HepG2 (cell line): ENCODE measurements around the gene VILL. TPM values are rescaled to one million over a fixed set of nuclear protein-coding genes. Genes with fewer than 3 reads are reported as not detected.

Source experiments
- ATAC-seq: fragments of 200-7000 bp; cut with Tn5 transposase; 3 replicates; pipeline ENCODE4 v1.9.1; 2020; ENCODE audit warnings: mild to moderate bottlenecking, moderate library complexity
- BruUV-seq: library from RNA; stranded (reverse); fragments of 400-500 nt; replicated peaks from 2 replicates; lab custom pipeline; 2021; lab: Mats Ljungman, UMichigan
- CTCF ChIA-PET: fragments of 300-600 bp; formaldehyde crosslinking; extraction: SDS; loops from one replicate; lab custom pipeline; 2021; ENCODE audit warnings: low total read pairs, inconsistent platforms, low intra/inter-chr PET ratio; lab: Yijun Ruan, JAX
- POLR2A ChIA-PET: fragments of 350-600 bp; sonication (Branson Sonifier 250); formaldehyde crosslinking; loops from one replicate; lab custom pipeline; 2020; ENCODE audit warnings: antibody characterized with exemption, inconsistent platforms; lab: Yijun Ruan, JAX
- DNase-seq: peaks from one replicate; pipeline ENCODE4 v3.0.0-alpha.2; 2015; ENCODE audit warnings: low spot score
- FAIRE-seq: peaks from 3 replicates; lab custom pipeline; 2011; peaks lifted over from hg19 to GRCh38; lab: Jason Lieb, UNC
- H2AFZ ChIP-seq: one replicate; pipeline ENCODE4 v1.6.1; 2011; ENCODE audit warnings: low read length, inconsistent platforms
- H3K27ac ChIP-seq: fragments of 300-600 bp; 3 replicates; pipeline ENCODE4 v1.8.0; 2011; ENCODE audit warnings: mixed run types, mild to moderate bottlenecking, mixed read lengths, low read length, inconsistent platforms; ENCODE audit not compliant: insufficient read depth; ENCODE audit errors: extremely low read length
- H3K27me3 ChIP-seq, 2 experiments: fragments of 200-600 bp in 1 of 2; 2 replicates in 1 of 2; 3 replicates in 1 of 2; pipeline versions ENCODE4 v1.6.0 to v1.8.0; 2011; ENCODE audit warnings: low read length in 2 of 2, mild to moderate bottlenecking in 2 of 2, moderate library complexity in 2 of 2, inconsistent platforms in 1 of 2; ENCODE audit not compliant: insufficient read depth in 2 of 2, control insufficient read depth in 1 of 2
- H3K36me3 ChIP-seq, 2 experiments: fragments of 200-600 bp in 1 of 2; replicated peaks in 1 of 2; 2 replicates in 1 of 2; 3 replicates in 1 of 2; pipeline versions ENCODE4 v1.5.1 to v1.8.0; 2011; ENCODE audit warnings: low read length in 2 of 2, inconsistent platforms in 1 of 2; ENCODE audit not compliant: insufficient read depth in 2 of 2, control insufficient read depth in 1 of 2
- H3K4me1 ChIP-seq: 2 replicates; pipeline ENCODE4 v1.5.1; 2012; ENCODE audit warnings: low read length, inconsistent platforms; ENCODE audit not compliant: insufficient read depth
- H3K4me2 ChIP-seq: 2 replicates; pipeline ENCODE4 v1.6.0; 2011; ENCODE audit warnings: low read depth, low read length, inconsistent platforms
- H3K4me3 ChIP-seq, 3 experiments: fragments of 200-600 bp in 1 of 3; sonication (generic), shearing (Covaris generic) in 1 of 3; replicated peaks in 1 of 3; 2 replicates each; pipeline ENCODE4 v1.5.1; 2011 to 2016; ENCODE audit warnings: low read length in 3 of 3, inconsistent platforms in 2 of 3, low read depth in 2 of 3, mild to moderate bottlenecking in 2 of 3, control low read depth in 1 of 3, mixed read lengths in 1 of 3; ENCODE audit not compliant: insufficient read depth in 1 of 3
- H3K79me2 ChIP-seq: one replicate; pipeline ENCODE4 v1.6.1; 2011; ENCODE audit warnings: low read length, inconsistent platforms; ENCODE audit not compliant: insufficient read depth
- H3K9ac ChIP-seq: 2 replicates; pipeline ENCODE4 v1.6.0; 2011; ENCODE audit warnings: mild to moderate bottlenecking, low read depth, low read length, inconsistent platforms; ENCODE audit not compliant: insufficient read depth
- H3K9me3 ChIP-seq: 2 replicates; pipeline ENCODE4 v1.5.1; 2012; ENCODE audit warnings: mild to moderate bottlenecking, low read length
- H4K20me1 ChIP-seq: 2 replicates; pipeline ENCODE4 v1.6.0; 2011; ENCODE audit warnings: inconsistent platforms, mild to moderate bottlenecking, low read length, moderate library complexity; ENCODE audit not compliant: insufficient read depth
- NRL ChIP-seq: sonication (generic); formaldehyde crosslinking; IDR thresholded peaks from 2 replicates; pipeline ENCODE4 v1.5.0; 2020; ENCODE audit warnings: missing genetic modification reagents, mild to moderate bottlenecking, moderate library complexity, borderline replicate concordance
- SRF ChIP-seq: IDR thresholded peaks from 2 replicates; pipeline ENCODE4 v1.6.1; 2011; ENCODE audit warnings: mild to moderate bottlenecking, low read depth, low read length, moderate library complexity
- STAG1 ChIP-seq: sonication (generic); formaldehyde crosslinking; IDR thresholded peaks from 2 replicates; pipeline ENCODE4 v1.4.0; 2020; ENCODE audit warnings: missing genetic modification reagents
- TOPORS ChIP-seq: sonication (generic); formaldehyde crosslinking; IDR thresholded peaks from 2 replicates; pipeline ENCODE4 v1.8.0; 2023; ENCODE audit warnings: mild to moderate bottlenecking, missing genetic modification reagents
- UBTF ChIP-seq: sonication (generic); formaldehyde crosslinking; IDR thresholded peaks from 2 replicates; pipeline ENCODE4 v1.4.0; 2020; ENCODE audit warnings: mild to moderate bottlenecking, missing genetic modification reagents
- WGBS: methylation state at CpG from one replicate; pipeline ENCODE4 v1.1.6; 2017; ENCODE audit warnings: low lambda C conversion rate; 5-methylcytosine and 5-hydroxymethylcytosine counted together
- in situ Hi-C: cut with HindIII; loops from 2 replicates; pipeline ENCODE4 v1.10.0; 2017; ENCODE audit warnings: low pct_unique_long_range_greater_than_20kb; ENCODE audit not compliant: extremely low pct_ligation_motif_present
- intact Hi-C: fragments of 100-400 bp; cut with micrococcal nuclease; formaldehyde crosslinking; loops from one replicate; pipeline ENCODE4 v1.10.0; 2022; ENCODE audit not compliant: unreplicated experiment
- polyA plus RNA-seq, 8 experiments: library from polyadenylated mRNA; depleted of rRNA in 3 of 8; stranded (reverse) in 7 of 8; unstranded in 1 of 8; fragments of >200 nt; fragmentation: Illumina TruSeq in 4 of 8; extraction: Trizol in 4 of 8; gene quantifications; 2 replicates each; pipeline versions ENCODE4 v1.2.1 to v1.2.3, GENCODE V29; 2011 to 2016; ENCODE audit warnings: low read depth in 4 of 8, missing spikeins in 1 of 8, mixed read lengths in 1 of 8; ENCODE audit not compliant: insufficient read depth in 1 of 8
- total RNA-seq, 5 experiments: library from RNA; depleted of rRNA; stranded (reverse); fragments of >200 nt; fragmentation: Illumina TruSeq; extraction: Trizol; gene quantifications; 2 replicates each; pipeline ENCODE4 v1.2.3, GENCODE V29; 2016; ENCODE audit warnings: low read depth in 1 of 5
- TF ChIP-seq, protein P1 (sequence below): sonication (generic); formaldehyde crosslinking; IDR thresholded peaks from 2 replicates; pipeline ENCODE4 v1.5.0; 2020; ENCODE audit warnings: mild to moderate bottlenecking, missing genetic modification reagents, moderate library complexity
- TF ChIP-seq, protein P2 (sequence below): sonication (generic); formaldehyde crosslinking; IDR thresholded peaks from 2 replicates; pipeline ENCODE4 v1.5.0; 2020; ENCODE audit warnings: missing genetic modification reagents
- TF ChIP-seq, protein P3 (sequence below): sonication (generic); formaldehyde crosslinking; IDR thresholded peaks from 2 replicates; pipeline ENCODE4 v1.5.0; 2020; ENCODE audit warnings: mild to moderate bottlenecking, missing genetic modification reagents

The VILL gene
- total and polyA plus RNA-seq, 2 of the 13 experiments (the other 11 are each of a cell fraction or from before 2014, with no cell fraction given) = 3.2 to 5.3 TPM

DNA sequence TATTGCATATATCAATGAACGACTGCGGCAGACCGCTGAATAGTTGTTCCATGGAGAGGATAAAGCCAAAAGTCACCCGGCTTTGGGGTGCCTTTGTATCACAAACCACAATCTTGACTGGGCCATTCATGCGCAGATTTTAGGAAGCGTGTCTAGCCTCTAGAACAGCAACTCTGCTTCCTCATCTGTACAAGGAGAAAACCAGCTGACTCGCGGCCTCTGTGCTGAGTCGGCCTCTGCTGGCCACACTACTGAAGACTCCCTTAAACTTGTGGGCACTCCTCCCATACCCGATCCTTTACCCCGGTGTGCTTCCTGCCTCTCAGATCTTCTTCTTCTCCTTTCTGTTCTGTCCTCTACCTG, 49.3 kb downstream of the VILL start:
- 52% methylated on average over 11 of the region's 11 CpGs for WGBS
- intact Hi-C loops = no loop called here

More for the DNA sequence above, 49.3 kb downstream of the VILL start:
- Histone ChIP-seq H3K4me2 (no peak overlapping the region), H3K36me3 (no peaks in the 10 kb centered on the region), H3K27ac (no peak overlapping the region), H3K4me3 (no peak overlapping the region), H3K79me2 (no peaks in the 10 kb centered on the region), H2AFZ (no peak overlapping the region), H3K9ac (no peak overlapping the region), H3K4me1 (no peaks in the 10 kb centered on the region), H3K27me3 (peaks cover 3 to 26% of the 10 kb centered on the region in 2 experiments; a peak in 3 of 5 replicates), H3K9me3 (no peaks in the 10 kb centered on the region), H4K20me1 (no peaks in the 10 kb centered on the region)
- TF ChIP-seq, protein P1, sequence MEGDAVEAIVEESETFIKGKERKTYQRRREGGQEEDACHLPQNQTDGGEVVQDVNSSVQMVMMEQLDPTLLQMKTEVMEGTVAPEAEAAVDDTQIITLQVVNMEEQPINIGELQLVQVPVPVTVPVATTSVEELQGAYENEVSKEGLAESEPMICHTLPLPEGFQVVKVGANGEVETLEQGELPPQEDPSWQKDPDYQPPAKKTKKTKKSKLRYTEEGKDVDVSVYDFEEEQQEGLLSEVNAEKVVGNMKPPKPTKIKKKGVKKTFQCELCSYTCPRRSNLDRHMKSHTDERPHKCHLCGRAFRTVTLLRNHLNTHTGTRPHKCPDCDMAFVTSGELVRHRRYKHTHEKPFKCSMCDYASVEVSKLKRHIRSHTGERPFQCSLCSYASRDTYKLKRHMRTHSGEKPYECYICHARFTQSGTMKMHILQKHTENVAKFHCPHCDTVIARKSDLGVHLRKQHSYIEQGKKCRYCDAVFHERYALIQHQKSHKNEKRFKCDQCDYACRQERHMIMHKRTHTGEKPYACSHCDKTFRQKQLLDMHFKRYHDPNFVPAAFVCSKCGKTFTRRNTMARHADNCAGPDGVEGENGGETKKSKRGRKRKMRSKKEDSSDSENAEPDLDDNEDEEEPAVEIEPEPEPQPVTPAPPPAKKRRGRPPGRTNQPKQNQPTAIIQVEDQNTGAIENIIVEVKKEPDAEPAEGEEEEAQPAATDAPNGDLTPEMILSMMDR = peak; percentile 43
- TF ChIP-seq UBTF (CRISPR knock-in tag) (no peak), STAG1 (CRISPR knock-in tag) (peak; percentile 39), NRL (CRISPR knock-in tag) (no peak), TOPORS (CRISPR knock-in tag) (no peak), SRF (no peak)
- TF ChIP-seq, protein P2, sequence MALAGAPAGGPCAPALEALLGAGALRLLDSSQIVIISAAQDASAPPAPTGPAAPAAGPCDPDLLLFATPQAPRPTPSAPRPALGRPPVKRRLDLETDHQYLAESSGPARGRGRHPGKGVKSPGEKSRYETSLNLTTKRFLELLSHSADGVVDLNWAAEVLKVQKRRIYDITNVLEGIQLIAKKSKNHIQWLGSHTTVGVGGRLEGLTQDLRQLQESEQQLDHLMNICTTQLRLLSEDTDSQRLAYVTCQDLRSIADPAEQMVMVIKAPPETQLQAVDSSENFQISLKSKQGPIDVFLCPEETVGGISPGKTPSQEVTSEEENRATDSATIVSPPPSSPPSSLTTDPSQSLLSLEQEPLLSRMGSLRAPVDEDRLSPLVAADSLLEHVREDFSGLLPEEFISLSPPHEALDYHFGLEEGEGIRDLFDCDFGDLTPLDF = no peak
- TF ChIP-seq, protein P3, sequence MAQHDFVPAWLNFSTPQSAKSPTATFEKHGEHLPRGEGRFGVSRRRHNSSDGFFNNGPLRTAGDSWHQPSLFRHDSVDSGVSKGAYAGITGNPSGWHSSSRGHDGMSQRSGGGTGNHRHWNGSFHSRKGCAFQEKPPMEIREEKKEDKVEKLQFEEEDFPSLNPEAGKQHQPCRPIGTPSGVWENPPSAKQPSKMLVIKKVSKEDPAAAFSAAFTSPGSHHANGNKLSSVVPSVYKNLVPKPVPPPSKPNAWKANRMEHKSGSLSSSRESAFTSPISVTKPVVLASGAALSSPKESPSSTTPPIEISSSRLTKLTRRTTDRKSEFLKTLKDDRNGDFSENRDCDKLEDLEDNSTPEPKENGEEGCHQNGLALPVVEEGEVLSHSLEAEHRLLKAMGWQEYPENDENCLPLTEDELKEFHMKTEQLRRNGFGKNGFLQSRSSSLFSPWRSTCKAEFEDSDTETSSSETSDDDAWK (CRISPR knock-in tag) = no peak
- no TSS peak for BruUV-seq
- DNase-seq (no peak), FAIRE-seq (no peak), ATAC-seq (peak; percentile 77)
- ChIA-PET POLR2A (no interaction called here), CTCF (no interaction called here)
- in situ Hi-C loops = no loop called here
